Ishikawa (cell line): ENCODE measurements around the gene MAP3K5.

Source experiments
- EP300 ChIP-seq: IDR thresholded peaks from 2 replicates; pipeline ENCODE4 v1.6.1; 2012; ENCODE audit warnings: borderline replicate concordance
- MAX ChIP-seq: IDR thresholded peaks from 2 replicates; pipeline ENCODE4 v1.6.1; 2012
- TAF1 ChIP-seq: IDR thresholded peaks from 2 replicates; pipeline ENCODE4 v1.6.1; 2012; ENCODE audit warnings: low read depth, mild to moderate bottlenecking
- YY1 ChIP-seq: IDR thresholded peaks from 2 replicates; pipeline ENCODE4 v1.6.1; 2012; ENCODE audit warnings: low read depth
- ZBTB7A ChIP-seq: IDR thresholded peaks from 2 replicates; pipeline ENCODE4 v1.6.1; 2012; ENCODE audit warnings: low read depth

GRCh38 chr6:136723780-136724179, 68.5 kb downstream of the MAP3K5 start:
- no peak for TF ChIP-seq MAX
- no peak for TF ChIP-seq EP300
- TF ChIP-seq TAF1: no peak
- no peak for TF ChIP-seq YY1
- TF ChIP-seq ZBTB7A: no peak
